Activated CD4-positive, alpha-beta T cell treated with anti-CD3 and anti-CD28 coated beads, Interleukin-2, Interleukin-6, amounts not matched to agents 100 ng/mL and 50 ng/mL, durations not matched to agents 16 hours and 8 hours (primary cell): ENCODE measurements around the gene INTS7.

Experiments
- DNase-seq: peaks from one replicate; pipeline ENCODE4 v3.0.0-alpha.2; 2020

Gene INTS7, protein sequence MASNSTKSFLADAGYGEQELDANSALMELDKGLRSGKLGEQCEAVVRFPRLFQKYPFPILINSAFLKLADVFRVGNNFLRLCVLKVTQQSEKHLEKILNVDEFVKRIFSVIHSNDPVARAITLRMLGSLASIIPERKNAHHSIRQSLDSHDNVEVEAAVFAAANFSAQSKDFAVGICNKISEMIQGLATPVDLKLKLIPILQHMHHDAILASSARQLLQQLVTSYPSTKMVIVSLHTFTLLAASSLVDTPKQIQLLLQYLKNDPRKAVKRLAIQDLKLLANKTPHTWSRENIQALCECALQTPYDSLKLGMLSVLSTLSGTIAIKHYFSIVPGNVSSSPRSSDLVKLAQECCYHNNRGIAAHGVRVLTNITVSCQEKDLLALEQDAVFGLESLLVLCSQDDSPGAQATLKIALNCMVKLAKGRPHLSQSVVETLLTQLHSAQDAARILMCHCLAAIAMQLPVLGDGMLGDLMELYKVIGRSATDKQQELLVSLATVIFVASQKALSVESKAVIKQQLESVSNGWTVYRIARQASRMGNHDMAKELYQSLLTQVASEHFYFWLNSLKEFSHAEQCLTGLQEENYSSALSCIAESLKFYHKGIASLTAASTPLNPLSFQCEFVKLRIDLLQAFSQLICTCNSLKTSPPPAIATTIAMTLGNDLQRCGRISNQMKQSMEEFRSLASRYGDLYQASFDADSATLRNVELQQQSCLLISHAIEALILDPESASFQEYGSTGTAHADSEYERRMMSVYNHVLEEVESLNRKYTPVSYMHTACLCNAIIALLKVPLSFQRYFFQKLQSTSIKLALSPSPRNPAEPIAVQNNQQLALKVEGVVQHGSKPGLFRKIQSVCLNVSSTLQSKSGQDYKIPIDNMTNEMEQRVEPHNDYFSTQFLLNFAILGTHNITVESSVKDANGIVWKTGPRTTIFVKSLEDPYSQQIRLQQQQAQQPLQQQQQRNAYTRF

GRCh38 chr1:212035123-212035834 lies at the start of gene INTS7, which contains the start of gene DTL:
TSS of gene INTS7 (minus strand) at chr1:212035557. CDS start at chr1:212035437, 120 bp downstream.
TSS of gene DTL (plus strand) at chr1:212035748. CDS start at chr1:212035891, 143 bp downstream.
- DNase-seq: peak; percentile 99

DNA sequence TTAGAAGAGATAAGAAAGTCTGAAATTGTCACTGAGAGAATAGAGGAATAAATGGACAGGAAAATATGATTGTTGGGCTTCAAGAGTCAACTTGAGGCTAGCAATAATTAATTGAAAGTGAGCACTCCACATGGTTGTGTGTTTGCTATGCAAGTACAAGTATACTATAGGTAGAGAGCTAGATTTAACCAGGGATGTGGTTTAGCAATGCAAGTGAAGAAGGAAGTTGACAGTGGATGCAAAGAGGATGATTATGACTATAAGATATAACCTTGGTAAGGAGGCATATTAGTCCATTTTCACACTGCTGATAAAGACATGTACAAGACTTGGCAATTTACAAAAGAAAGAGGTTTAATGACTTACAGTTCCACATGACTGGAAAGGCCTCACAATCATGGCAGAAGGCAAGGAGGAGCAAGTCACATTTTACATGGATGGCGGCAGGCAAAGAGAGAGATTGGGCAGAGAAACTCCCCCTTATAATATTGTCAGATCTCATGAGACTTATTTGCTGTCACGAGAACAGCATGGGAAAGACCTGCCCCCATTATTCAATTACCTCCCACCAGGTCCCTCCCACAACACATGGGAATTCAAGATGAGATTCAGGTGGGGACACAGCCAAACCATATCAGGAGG lies 47.5 kb upstream of the INTS7 start:
- DNase-seq: no peak

DNA sequence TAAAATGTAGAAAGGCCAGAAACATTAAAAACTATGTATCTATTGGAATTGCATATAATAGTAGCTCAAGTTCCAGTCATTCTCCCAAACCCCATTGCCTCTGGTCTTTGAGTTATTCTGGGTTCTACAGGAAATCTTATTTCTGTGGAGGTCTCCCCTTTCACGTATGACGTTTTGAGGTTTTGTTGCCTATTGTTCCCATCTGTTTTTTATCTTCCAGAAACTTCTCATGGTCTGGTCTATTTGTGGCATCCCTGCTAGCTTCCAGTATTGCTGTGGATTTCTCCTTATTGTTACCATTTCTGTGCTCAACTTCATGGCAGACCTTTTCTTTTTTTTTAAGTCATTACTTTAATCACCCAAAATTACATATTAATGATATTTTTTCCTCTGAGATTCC lies 43.5 kb upstream of the INTS7 start:
- no peak for DNase-seq

GRCh38 chr1:212077028-212077427 lies 41.7 kb upstream of the INTS7 start:
- no peak for DNase-seq

DNA sequence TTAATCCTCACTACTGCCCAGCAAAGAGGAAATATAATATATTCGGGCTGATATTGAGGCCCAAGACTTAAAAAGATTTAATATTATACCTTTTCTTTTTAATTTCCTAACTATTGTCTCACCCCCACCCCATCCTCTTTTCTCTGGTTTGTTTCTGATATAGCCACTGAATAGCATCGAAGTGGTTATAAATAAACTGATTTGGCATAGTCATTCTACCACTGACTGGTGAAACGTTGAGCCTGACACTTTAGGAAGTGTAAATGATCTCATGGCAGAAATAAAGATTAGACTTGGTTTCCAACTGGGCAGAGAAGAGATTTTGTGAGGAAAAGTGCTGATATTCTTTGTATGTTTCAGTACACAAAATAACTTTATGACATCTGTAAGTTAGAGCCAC lies 39.5 kb upstream of the INTS7 start:
- no peak for DNase-seq

DNA sequence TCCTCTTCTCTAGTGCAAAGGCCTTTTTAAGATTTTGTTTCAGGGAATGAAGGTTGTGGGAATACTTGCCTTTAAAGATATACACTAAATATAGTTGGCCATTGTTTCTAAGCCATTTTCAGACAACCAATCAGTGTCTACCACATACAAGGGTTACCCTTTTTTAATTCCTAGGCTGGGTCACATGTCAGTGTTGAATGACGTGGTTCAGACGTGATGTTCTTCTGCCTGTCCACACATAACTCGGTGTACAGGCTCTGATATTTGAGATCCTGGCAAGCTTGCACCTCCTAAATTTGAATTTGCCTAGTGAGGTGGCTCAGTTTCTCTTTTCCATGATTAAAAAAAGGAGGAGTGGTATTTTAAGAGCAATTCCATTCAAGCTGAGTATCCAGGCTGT lies 39.0 kb upstream of the INTS7 start:
- DNase-seq: no peak

GRCh38 chr1:212073490-212073889 lies 38.1 kb upstream of the INTS7 start:
- DNase-seq: no peak

- DNase-seq: no peak
Measured at GRCh38 chr1:212072047-212072446, 36.7 kb upstream of the INTS7 start.

DNA sequence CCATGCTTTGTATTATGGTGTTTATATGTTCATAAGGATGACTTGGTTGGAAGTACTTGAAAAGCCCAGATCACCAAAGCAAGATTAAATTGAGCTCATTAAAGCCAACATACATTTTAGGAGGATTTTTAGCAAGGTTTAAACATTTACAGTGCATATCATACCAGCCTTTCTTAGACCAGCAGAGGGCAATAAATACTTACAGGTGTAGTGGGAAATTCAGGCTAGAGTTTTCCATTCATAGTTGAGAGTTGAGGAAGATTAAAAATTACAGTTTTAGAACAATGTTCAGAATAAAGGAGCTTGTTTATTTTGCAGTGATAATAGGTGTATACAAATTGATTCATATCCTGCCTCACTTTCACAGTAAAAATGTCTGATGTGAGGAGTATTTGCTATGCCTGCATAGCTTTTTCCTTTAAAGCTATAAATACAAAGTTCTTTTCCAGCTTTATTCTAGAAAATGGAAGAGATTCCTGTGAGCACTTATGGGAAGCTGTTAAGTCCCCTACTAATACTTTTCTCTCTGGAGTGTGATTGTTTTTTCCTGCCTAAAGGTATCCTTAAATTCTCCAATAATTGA lies 35.5 kb upstream of the INTS7 start:
- DNase-seq: peak; percentile 14

DNA sequence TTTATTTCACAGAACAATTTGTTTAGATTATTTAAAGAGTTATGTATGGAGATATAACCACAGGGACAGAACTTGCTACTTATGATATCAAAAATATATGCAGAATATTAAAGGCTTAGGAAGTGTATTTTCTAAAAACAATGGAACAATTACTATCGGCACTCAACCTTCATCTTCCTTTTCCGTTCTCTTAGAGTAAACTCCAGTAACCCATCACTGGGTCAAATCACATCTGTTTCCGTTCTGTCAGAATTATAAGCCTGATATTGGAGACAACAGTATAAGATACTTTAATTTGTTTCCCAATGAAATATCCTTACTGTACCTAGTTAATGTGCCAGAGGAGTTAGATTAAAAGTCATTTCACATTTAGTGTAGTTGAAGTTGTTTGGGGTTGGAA lies 32.4 kb upstream of the INTS7 start:
- no peak for DNase-seq

DNA sequence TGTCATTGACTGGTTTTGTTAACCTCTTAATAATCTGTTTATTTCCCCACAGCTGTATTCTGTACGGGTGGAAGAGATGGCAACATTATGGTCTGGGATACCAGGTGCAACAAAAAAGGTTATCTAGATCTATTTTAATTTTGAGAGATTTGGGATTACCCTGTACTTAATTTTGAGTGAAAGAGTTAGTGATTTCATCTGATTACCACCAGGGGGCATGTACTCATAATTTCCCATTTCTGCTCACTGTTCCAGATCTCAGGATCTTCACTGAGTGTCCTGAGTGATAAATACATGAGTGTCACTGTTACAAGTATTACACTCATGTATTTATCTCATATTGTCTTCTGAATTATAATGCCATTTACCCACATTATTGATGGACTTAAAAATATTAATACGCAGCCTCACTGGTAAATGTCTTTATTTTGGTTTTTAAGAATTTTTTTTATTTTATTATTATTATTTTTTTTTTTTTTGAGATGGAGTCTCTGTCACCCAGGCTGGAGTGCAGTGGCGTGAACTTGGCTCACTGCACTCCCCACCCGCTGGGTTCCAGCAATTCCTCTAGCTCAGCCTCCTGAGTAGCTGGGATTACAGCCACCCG lies 27.6 kb upstream of the INTS7 start:
- DNase-seq: peak; percentile 22

DNA sequence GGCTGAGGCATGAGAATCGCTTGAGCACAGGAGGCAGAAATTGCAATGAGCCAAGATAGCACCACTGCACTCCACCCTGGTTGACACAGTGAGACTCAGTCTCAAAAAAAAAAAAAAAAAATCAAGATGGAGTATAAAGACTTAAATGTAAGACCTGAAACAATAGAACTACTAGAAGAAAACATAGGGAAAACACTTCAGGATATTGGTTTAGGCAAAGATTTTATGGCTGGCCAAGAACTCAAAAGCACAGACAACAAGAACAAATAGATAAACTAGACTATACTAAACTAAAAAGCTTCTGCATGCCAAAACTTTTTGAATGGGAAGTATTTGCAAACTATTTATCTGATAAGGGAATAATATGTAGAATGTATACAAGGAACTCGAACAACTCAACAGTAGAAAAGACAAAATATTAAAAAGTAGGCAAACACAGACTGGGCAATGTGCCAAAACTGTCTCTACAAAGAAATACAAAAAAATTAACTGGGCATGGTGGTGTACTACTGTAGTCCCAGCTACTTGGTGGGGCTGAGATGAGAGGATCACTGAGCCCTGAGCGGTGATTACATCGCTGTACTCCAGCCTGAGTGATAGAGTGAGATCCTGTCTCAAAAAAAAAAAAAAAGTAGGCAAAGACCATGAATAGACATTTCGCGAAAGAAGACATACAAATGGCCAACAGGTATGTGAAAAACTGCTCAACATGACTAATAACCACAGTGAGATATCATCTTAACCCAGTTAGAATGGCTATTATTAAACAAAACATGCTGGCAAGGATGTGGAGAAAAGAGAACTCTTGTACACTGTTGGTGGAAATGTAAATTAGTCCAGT lies 25.5 kb upstream of the INTS7 start:
- no peak for DNase-seq

DNA sequence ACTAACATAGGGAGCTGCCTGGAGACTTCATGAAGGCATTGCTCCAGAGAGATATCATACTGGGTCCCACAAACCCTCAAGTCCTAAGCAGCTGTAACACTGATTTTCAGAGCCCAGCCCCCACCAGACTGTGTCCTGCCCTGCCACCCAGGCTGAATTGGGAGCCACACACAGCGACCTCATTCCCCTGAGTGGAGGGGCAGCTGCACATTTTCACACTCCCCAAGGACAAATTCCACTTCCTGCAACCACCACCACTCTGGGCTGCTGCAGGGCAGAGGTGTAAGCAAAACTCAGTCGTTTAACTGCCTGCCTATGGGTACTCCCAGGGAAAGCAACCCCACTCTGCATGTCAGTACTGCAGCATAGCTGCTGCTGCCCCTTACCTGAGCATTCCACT lies 20.0 kb upstream of the INTS7 start:
- DNase-seq: no peak

- DNase-seq: no peak
Measured at GRCh38 chr1:212053993-212054392, 18.6 kb upstream of the INTS7 start.

- DNase-seq: no peak
Measured at GRCh38 chr1:212045981-212046380, 10.6 kb upstream of the INTS7 start.

GRCh38 chr1:212044851-212045250 lies 9.5 kb upstream of the INTS7 start:
- no peak for DNase-seq

GRCh38 chr1:212042436-212042835 lies 7.1 kb upstream of the INTS7 start:
- no peak for DNase-seq

DNA sequence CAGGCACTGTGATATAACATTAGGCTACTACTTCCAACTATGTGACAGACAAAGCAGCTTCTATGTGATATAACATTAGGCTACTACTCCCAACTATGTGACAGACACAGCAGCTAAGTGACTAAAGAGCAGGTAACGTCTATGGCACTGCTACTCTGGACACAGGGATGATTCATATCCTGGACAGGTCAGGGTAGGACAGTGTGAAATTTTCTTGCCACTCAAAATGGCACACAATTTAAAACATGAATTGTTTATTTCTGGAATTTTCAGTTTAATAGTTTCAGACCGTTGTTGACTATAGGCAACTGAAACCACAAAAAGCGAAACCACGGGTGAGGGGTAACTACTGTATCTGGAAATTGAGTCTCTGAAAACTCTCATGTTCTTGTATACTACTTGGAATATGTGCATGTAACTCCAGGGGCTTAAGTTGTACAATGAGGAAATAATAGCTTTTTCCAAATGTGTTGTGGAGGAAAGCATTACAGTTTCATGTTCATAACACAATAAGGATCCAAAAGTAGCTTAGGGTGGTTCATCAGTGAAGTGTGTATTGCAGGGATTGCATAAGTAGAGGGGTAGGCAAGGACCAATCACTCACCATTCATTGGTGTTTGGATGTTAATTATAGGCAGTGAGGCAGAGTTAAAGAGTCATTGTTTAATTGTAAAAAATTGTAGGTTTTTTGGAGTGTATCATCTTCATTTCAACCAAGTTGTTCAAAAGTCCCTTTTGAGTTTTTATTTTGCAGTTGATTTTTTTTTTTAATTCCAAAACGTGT lies 5.5 kb upstream of the INTS7 start:
- DNase-seq: no peak

- no peak for DNase-seq
Measured at GRCh38 chr1:212039622-212040021, 4.3 kb upstream of the INTS7 start.

- peak; percentile 43 for DNase-seq
Measured at GRCh38 chr1:212037900-212038299, 2.5 kb upstream of the INTS7 start.
